DOHH2 (cell line): Measurements from ENCODE around the gene RIC1.

ENCODE experiments used
- CTCF ChIP-seq: fragments of 200-600 bp; sonication (generic); IDR thresholded peaks from one replicate; pipeline ENCODE4 v1.5.1; 2014; ENCODE audit warnings: antibody characterized with exemption, mild to moderate bottlenecking, low read depth, low read length; ENCODE audit not compliant: poor library complexity, severe bottlenecking
- EZH2phosphoT487 ChIP-seq: fragments of 200-600 bp; sonication (generic); IDR thresholded peaks from 2 replicates; pipeline ENCODE4 v1.6.1; 2017; ENCODE audit warnings: borderline replicate concordance, mild to moderate bottlenecking, antibody characterized with exemption, low read length, moderate library complexity, mixed read lengths

GRCh38 chr9:5813824-5814223 is 184.9 kb downstream of the RIC1 start:
- TF ChIP-seq CTCF (no peak), EZH2phosphoT487 (no peak)
